GM10248 (cell line): ENCODE results near the gene MYLK2.

ENCODE experiments used
- CTCF ChIA-PET: fragments of 300-600 bp; sonication (Branson Sonifier 250); formaldehyde crosslinking; extraction: SDS; loops from one replicate; lab custom pipeline; 2021; ENCODE audit warnings: antibody characterized with exemption; lab: Yijun Ruan, JAX
- POLR2A ChIA-PET: fragments of 350-650 bp; sonication (Branson Sonifier 250); formaldehyde crosslinking; extraction: SDS; loops from one replicate; lab custom pipeline; 2020; ENCODE audit warnings: antibody characterized with exemption; lab: Yijun Ruan, JAX
- DNase-seq: peaks from one replicate; pipeline ENCODE4 v3.0.0; 2012; ENCODE audit errors: extremely low spot score
- CTCF ChIP-seq: IDR thresholded peaks from 2 replicates; pipeline ENCODE4 v1.5.1; 2012; ENCODE audit warnings: mild to moderate bottlenecking, low read depth; ENCODE audit errors: extremely low read depth, missing control alignments, control extremely low read depth

The MYLK2 gene

GRCh38 chr20:31803552-31804291, 15.4 kb upstream of the MYLK2 start:
- CTCF ChIA-PET, result interaction anchor here (1.5 to 2.8 kb wide), 2 partner anchors 10 to 19 kb away, joined by 3 to 13 read pairs; no protein-coding TSS in a partner anchor
- POLR2A ChIA-PET, result no interaction called here
- no peak for TF ChIP-seq CTCF
- DNase-seq, result no peak

- ChIA-PET POLR2A (no interaction called here), CTCF (interaction anchor here (1.4 to 5.0 kb wide), 4 partner anchors 11 to 225 kb away, joined by 3 to 42 read pairs (median 4); no protein-coding TSS in a partner anchor)
- no peak for TF ChIP-seq CTCF
- no peak for DNase-seq
Measured at GRCh38 chr20:31806564-31807355, 12.4 kb upstream of the MYLK2 start.

DNA sequence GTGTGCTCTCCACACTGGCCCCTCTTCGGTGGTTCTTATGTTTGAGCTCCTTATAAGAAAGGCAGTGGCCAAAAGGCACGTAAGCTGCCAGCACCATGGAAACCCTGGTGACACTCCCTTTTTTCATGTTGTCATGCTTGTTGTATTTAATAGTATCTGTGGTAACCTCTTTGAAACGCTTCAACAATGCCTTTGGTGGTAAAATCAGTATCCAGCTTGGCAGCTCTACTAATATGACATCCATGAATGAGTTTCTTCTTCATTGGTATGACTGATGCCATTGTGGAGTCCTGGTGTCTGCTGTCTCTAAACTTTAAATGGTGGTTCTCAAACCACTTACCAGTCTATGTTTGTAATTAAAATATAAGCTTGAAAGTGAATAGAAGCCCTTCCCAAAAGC, 10.7 kb upstream of the MYLK2 start:
- ChIA-PET CTCF (interaction anchor here (0.7 to 5.0 kb wide), 11 partner anchors 9 to 174 kb away, joined by 3 to 42 read pairs (median 3); partner anchors contain the start of gene FOXS1), POLR2A (no interaction called here)
- no peak for DNase-seq
- no peak for TF ChIP-seq CTCF

DNA sequence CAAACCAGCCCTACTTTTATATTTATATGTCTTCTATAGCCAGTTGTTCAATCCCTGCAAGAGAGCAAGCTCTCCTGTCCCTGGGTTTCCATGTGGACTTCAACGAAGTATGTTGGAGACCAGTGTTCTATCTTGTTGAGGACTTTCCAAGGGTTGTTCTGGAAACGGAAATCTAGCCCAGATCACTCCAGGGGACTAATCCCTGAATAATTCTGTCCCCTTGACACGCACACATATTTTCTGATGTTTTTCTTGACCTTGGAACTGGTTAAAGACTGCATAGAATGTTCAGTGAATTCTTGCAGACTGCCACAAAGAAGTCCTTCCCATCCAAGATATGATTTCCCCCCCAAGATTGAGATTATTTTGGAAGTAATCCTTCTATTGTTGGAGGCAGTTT, 9.5 kb upstream of the MYLK2 start:
- ChIA-PET POLR2A (no interaction called here), CTCF (interaction anchor here (1.2 to 5.0 kb wide), 4 partner anchors 13 to 222 kb away, joined by 3 to 42 read pairs (median 7); no protein-coding TSS in a partner anchor)
- no peak for DNase-seq
- no peak for TF ChIP-seq CTCF

DNA sequence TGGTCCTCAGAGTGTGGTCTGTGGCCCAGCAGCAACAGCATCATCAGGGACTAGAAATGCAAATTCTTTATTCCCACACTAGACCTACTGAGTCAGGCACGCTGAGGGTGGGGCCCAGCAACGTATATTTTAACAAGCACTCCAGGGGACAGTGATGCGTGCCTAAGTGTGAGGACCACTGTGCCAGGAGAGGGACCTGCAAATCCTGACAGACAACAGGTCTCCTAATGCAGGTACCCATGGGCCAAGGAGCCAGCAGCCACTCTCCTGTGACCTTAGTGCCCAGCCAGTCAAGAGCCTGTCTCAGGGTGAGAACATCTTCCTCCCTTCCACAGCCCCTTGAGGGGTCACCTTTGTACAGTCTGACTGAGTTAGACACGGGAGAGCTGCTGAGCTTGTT, 8.0 kb upstream of the MYLK2 start:
- DNase-seq, result no peak
- CTCF ChIA-PET, result interaction anchor here (1.0 to 5.0 kb wide), 4 partner anchors 12 to 41 kb away, joined by 3 to 42 read pairs (median 7); no protein-coding TSS in a partner anchor
- POLR2A ChIA-PET, result no interaction called here
- TF ChIP-seq CTCF, result no peak

- DNase-seq, result no peak
- ChIA-PET POLR2A (no interaction called here), CTCF (interaction anchor here (1.2 to 2.8 kb wide), 2 partner anchors 11 to 35 kb away, joined by 5 to 10 read pairs; no protein-coding TSS in a partner anchor)
- TF ChIP-seq CTCF, result no peak
Measured at GRCh38 chr20:31811796-31812728, 7.1 kb upstream of the MYLK2 start.
